A549 (cell line): ENCODE measurements around the gene PROCA1. TPM values are rescaled to one million over a fixed set of nuclear protein-coding genes. Genes with fewer than 3 reads are reported as not detected.
"Not testable (repeated sequence)": the region's sequence is repeated elsewhere in the genome, so short reads cannot be mapped to it uniquely, and the experiment has no call there.

Source experiments
- ATAC-seq, 2 experiments: fragments of 200-7000 bp in 1 of 2; fragments of >200 bp in 1 of 2; cut with Nextera tagmentation in 1 of 2; cut with Tn5 transposase in 1 of 2; 3 replicates each; pipeline versions ENCODE4 v1.8.0 to v1.9.1; 2018 to 2020; ENCODE audit warnings: mild to moderate bottlenecking in 1 of 2, moderate library complexity in 1 of 2
- CTCF ChIA-PET: fragments of 300-600 bp; sonication (Branson Sonifier 250); formaldehyde crosslinking; extraction: SDS; loops from one replicate; lab custom pipeline; 2021; ENCODE audit warnings: antibody characterized with exemption, inconsistent platforms; lab: Yijun Ruan, JAX
- POLR2A ChIA-PET: fragments of 350-600 bp; formaldehyde crosslinking; extraction: SDS; loops from one replicate; lab custom pipeline; 2021; ENCODE audit warnings: antibody characterized with exemption, inconsistent platforms; lab: Yijun Ruan, JAX
- DNase-seq, 2 experiments: peaks; one replicate each; pipeline versions ENCODE4 v3.0.0 to v3.0.0-alpha.2; 2011 to 2016; ENCODE audit warnings: low read depth in 1 of 2, low spot score in 1 of 2
- FAIRE-seq: peaks from 2 replicates; lab custom pipeline; 2011; peaks lifted over from hg19 to GRCh38; lab: Jason Lieb, UNC
- H3K27ac ChIP-seq, 2 experiments: fragments of >200 bp; sonication (Bioruptor Twin); formaldehyde crosslinking; 3 replicates each; pipeline ENCODE4 v1.5.1; 2016 to 2017
- H3K4me1 ChIP-seq: fragments of >200 bp; sonication (Bioruptor Twin); formaldehyde crosslinking; 3 replicates; pipeline ENCODE4 v1.6.1; 2016
- H3K4me2 ChIP-seq: fragments of >200 bp; sonication (Bioruptor Twin); formaldehyde crosslinking; 3 replicates; pipeline ENCODE4 v1.6.1; 2016
- H3K4me3 ChIP-seq: fragments of >200 bp; sonication (Bioruptor Twin); formaldehyde crosslinking; 3 replicates; pipeline ENCODE4 v1.5.1; 2016
- H3K9me3 ChIP-seq: fragments of >200 bp; sonication (Bioruptor Twin); formaldehyde crosslinking; 3 replicates; pipeline ENCODE4 v1.6.1; 2016
- EHF ChIP-seq: fragments of 250-450 bp; sonication (Bioruptor Pico); IDR thresholded peaks from 2 replicates; pipeline ENCODE4 v1.5.0; 2020; ENCODE audit warnings: mild to moderate bottlenecking
- EHMT2 ChIP-seq: fragments of 200-600 bp; sonication (generic); IDR thresholded peaks from 2 replicates; pipeline ENCODE4 v1.6.1; 2016; ENCODE audit warnings: antibody characterized with exemption, low read depth, mild to moderate bottlenecking, moderate library complexity
- ESRRA ChIP-seq: fragments of 150-350 bp; IDR thresholded peaks from 2 replicates; pipeline ENCODE4 v1.6.1; 2014; ENCODE audit warnings: mild to moderate bottlenecking, low read length, borderline replicate concordance
- FOSB ChIP-seq: fragments of 250-450 bp; sonication (Bioruptor Pico); IDR thresholded peaks from 2 replicates; pipeline ENCODE4 v1.5.0; 2020; ENCODE audit warnings: mild to moderate bottlenecking, moderate library complexity
- FOXS1 ChIP-seq: fragments of 250-450 bp; sonication (Bioruptor Pico); IDR thresholded peaks from 2 replicates; pipeline ENCODE4 v1.5.0; 2020; ENCODE audit warnings: mild to moderate bottlenecking, moderate library complexity
- HOXA7 ChIP-seq: fragments of 250-450 bp; sonication (Bioruptor Pico); IDR thresholded peaks from 2 replicates; pipeline ENCODE4 v1.5.0; 2020; ENCODE audit warnings: mild to moderate bottlenecking, moderate library complexity
- JUN ChIP-seq, 2 experiments: fragments of >200 bp; sonication (Bioruptor Twin); formaldehyde crosslinking; IDR thresholded peaks; 2 replicates in 1 of 2; 3 replicates in 1 of 2; pipeline ENCODE4 v1.6.1; 2016 to 2017
- KDM5A ChIP-seq: fragments of 200-600 bp; sonication (generic); IDR thresholded peaks from 2 replicates; pipeline ENCODE4 v1.6.1; 2016; ENCODE audit warnings: antibody characterized with exemption, mild to moderate bottlenecking
- MAFK ChIP-seq: fragments of 450-650 bp; IDR thresholded peaks from 2 replicates; pipeline ENCODE4 v1.6.1; 2014; ENCODE audit not compliant: partially characterized antibody
- MYC ChIP-seq: IDR thresholded peaks from 2 replicates; pipeline ENCODE4 v1.6.1; 2012; ENCODE audit warnings: mild to moderate bottlenecking, inconsistent platforms, low read length, improper control_type of control experiment, borderline replicate concordance
- NR3C1 ChIP-seq: fragments of >200 bp; sonication (Bioruptor Twin); formaldehyde crosslinking; IDR thresholded peaks from 3 replicates; pipeline ENCODE4 v1.6.1; 2017
- PBX3 ChIP-seq: IDR thresholded peaks from 2 replicates; pipeline ENCODE4 v1.6.1; 2012
- REST ChIP-seq: fragments of 200-600 bp; sonication (generic); IDR thresholded peaks from 2 replicates; pipeline ENCODE4 v1.6.1; 2016; ENCODE audit warnings: antibody characterized with exemption, mild to moderate bottlenecking, moderate library complexity
- ZFP36 ChIP-seq: fragments of 450-650 bp; IDR thresholded peaks from 2 replicates; pipeline ENCODE4 v1.6.1; 2014; ENCODE audit warnings: borderline replicate concordance; ENCODE audit not compliant: partially characterized antibody
- ZSCAN20 ChIP-seq: fragments of 250-450 bp; sonication (Bioruptor Pico); IDR thresholded peaks from 2 replicates; pipeline ENCODE4 v1.8.0; 2022; ENCODE audit warnings: mild to moderate bottlenecking, moderate library complexity
- WGBS: methylation state at CpG from one replicate; pipeline ENCODE4 v1.1.6; 2017; ENCODE audit errors: missing lambda C conversion rate; 5-methylcytosine and 5-hydroxymethylcytosine counted together
- polyA plus RNA-seq, 4 experiments: library from polyadenylated mRNA; depleted of rRNA in 3 of 4; stranded (reverse); fragments of >200 nt; fragmentation: RNase III in 1 of 4; extraction: RNeasy Plus Mini Kit Qiagen cat#74134 plus additional on column Dnase treatment in 1 of 4; gene quantifications; 2 replicates in 3 of 4; 3 replicates in 1 of 4; pipeline ENCODE4 v1.2.3, GENCODE V29; 2011 to 2017
- TF ChIP-seq, protein P1 (sequence below): fragments of >200 bp; sonication (Bioruptor Twin); formaldehyde crosslinking; IDR thresholded peaks from 3 replicates; pipeline ENCODE4 v1.6.1; 2016
- TF ChIP-seq, protein P2 (sequence below): fragments of >200 bp; sonication (Bioruptor Twin); formaldehyde crosslinking; IDR thresholded peaks from 3 replicates; pipeline ENCODE4 v1.5.1; 2016

The PROCA1 gene
- polyA plus RNA-seq, 2 of the 4 experiments (the other 2 are of a cell fraction): 4.0 to 4.9 TPM

DNA sequence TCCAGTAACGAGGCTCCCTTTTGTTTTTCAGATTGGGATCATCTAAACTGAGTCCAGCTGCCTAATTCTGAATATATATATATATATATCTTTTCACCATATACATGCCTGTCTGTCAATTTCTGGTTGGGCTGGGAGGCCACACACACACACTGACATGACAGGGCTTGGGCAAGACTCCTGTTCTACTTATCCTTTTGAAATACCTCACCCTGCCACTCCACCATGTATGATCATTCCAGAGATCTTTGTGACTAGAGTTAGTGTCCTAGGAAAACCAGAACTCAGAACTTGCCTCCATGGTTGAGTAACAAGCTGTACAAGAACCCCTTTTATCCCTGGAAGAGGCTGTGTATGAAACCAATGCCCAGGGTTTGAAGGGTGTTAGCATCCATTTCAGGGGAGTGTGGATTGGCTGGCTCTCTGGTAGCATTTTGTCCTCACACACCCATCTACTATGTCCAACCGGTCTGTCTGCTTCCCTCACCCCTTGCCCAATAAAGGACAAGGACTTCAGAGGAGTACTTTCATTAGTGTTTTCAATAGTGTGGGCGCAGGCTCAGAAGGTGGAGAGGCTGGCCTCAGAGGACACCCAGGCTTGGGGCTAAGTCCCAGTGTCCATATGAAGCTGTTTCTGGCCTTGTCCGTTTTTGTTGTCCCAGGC, 12.3 kb upstream of the PROCA1 start:
- not testable (repeated sequence) for ATAC-seq, FAIRE-seq, H3K9me3 ChIP-seq, DNase-seq
- TF ChIP-seq REST (0 out of 2 replicates have a peak, but pooled peaks have one; percentile 12), JUN (IDR thresholded peaks at IDR 0.05) (0 out of 5 replicates have a peak, but pooled peaks of 1 of the 2 experiments have one; percentile 23), PBX3 (0 out of 2 replicates have a peak, but pooled peaks have one; percentile 5)
- H3K27ac ChIP-seq: peak overlapping the region in 1 of 2 experiments; percentile 94; a peak in 3 of 6 replicates
- H3K4me2 ChIP-seq: peak overlapping the region; percentile 92
- POLR2A ChIA-PET: interaction anchor here (0.7 to 5.2 kb wide), 4 partner anchors 13 to 79 kb away, joined by 3 to 369 read pairs (median 8); partner anchors contain the start of genes BLTP2, PROCA1 and TRAF4
- WGBS: 70% methylated on average over 4 of the region's 4 CpGs
- CTCF ChIA-PET: interaction anchor here (2.2 to 17.5 kb wide), 6 partner anchors 8 to 391 kb away, joined by 14 to 977 read pairs (median 92); partner anchors contain the start of genes PHF12, PROCA1 and TRAF4
- peak overlapping the region; percentile 63; the same call in 2 of the 3 replicates for H3K4me3 ChIP-seq
- H3K4me1 ChIP-seq: peaks cover 44% of the 10 kb centered on the region

DNA sequence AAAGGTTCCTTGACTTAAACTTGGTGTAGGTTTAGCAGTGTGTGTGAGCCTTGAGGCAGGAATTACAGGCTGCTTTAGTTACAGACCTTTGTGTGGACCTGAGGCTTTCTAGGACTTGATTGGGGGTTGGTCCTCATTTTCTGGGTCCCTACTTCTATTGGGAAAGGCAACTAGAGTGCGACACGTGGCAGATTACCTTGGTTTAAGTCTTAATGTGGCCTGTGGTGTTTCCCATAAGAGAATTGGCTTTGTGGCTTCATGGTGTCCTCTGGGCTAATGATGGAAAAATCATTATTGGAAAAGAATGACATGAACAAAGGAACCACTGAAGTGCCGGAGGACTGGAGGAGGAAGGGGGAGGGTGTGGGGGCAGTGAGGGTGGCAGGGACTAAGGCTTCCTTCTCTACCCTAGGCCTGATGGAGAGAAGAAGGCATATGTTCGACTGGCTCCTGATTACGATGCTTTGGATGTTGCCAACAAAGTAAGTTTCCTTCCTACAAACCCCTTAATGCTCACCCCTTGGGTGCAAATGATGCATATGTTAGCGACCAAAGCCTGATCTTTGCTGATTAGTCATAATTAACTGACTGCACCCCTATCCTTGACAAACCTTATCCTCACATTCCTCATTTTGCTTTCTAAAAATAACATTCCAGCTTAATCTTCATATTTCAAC, 11.6 kb upstream of the PROCA1 start:
- WGBS: 80% methylated on average over 6 of the region's 6 CpGs
- TF ChIP-seq, protein P1, sequence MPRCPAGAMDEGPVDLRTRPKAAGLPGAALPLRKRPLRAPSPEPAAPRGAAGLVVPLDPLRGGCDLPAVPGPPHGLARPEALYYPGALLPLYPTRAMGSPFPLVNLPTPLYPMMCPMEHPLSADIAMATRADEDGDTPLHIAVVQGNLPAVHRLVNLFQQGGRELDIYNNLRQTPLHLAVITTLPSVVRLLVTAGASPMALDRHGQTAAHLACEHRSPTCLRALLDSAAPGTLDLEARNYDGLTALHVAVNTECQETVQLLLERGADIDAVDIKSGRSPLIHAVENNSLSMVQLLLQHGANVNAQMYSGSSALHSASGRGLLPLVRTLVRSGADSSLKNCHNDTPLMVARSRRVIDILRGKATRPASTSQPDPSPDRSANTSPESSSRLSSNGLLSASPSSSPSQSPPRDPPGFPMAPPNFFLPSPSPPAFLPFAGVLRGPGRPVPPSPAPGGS: no peak
- TF ChIP-seq MAFK (peak; percentile 33), ESRRA (no peak), HOXA7 (CRISPR knock-in tag) (peak; percentile 66; the same call in 1 of the 2 replicates), KDM5A (no peak), FOXS1 (no peak), FOSB (CRISPR knock-in tag) (peak; percentile 46)
- DNase-seq: no peak
- peak overlapping the region in 1 of 2 experiments; percentile 96; a peak in 3 of 6 replicates for H3K27ac ChIP-seq
- H3K4me1 ChIP-seq: peaks cover 50% of the 10 kb centered on the region
- ChIA-PET CTCF (interaction anchor here (1.0 to 17.5 kb wide), 3 partner anchors 25 to 392 kb away, joined by 3 to 977 read pairs (median 67); partner anchors contain the start of gene TRAF4), POLR2A (interaction anchor here (0.7 to 1.4 kb wide), 2 partner anchors 30 to 79 kb away, joined by 3 read pairs; no protein-coding TSS in a partner anchor)
- peak overlapping the region; percentile 92 for H3K4me2 ChIP-seq
- H3K4me3 ChIP-seq: peak overlapping the region; percentile 77; the same call in 2 of the 3 replicates
- ATAC-seq: no peak
- H3K9me3 ChIP-seq: no peaks in the 10 kb centered on the region
- no peak for FAIRE-seq

- FAIRE-seq (no peak), ATAC-seq (no peak), DNase-seq (no peak)
- WGBS: 73% methylated on average over 7 of the region's 7 CpGs
- ChIA-PET POLR2A (interaction anchor here (0.7 to 1.4 kb wide), 2 partner anchors 50 to 79 kb away, joined by 3 to 5 read pairs; no protein-coding TSS in a partner anchor), CTCF (interaction anchor here (0.6 to 17.5 kb wide), 5 partner anchors 25 to 78 kb away, joined by 3 to 977 read pairs (median 14); partner anchors contain the start of genes BLTP2 and TRAF4)
- H3K4me3 ChIP-seq: peak overlapping the region; percentile 77
- peak overlapping the region in 1 of 2 experiments; percentile 96; a peak in 3 of 6 replicates for H3K27ac ChIP-seq
- peak overlapping the region; percentile 92 for H3K4me2 ChIP-seq
- H3K4me1 ChIP-seq: peaks cover 50% of the 10 kb centered on the region
- no peaks in the 10 kb centered on the region for H3K9me3 ChIP-seq
- TF ChIP-seq MYC (no peak), ZSCAN20 (CRISPR knock-in tag) (no peak), ZFP36 (no peak), FOSB (CRISPR knock-in tag) (peak; percentile 53; the same call in 1 of the 2 replicates), KDM5A (no peak), JUN (IDR thresholded peaks at IDR 0.05) (0 out of 5 replicates have a peak, but pooled peaks of 1 of the 2 experiments have one; percentile 13), PBX3 (no peak), EHF (no peak), ESRRA (no peak), EHMT2 (no peak), NR3C1 (no peak), HOXA7 (CRISPR knock-in tag) (peak; percentile 20; the same call in 1 of the 2 replicates)
- TF ChIP-seq, protein P2, sequence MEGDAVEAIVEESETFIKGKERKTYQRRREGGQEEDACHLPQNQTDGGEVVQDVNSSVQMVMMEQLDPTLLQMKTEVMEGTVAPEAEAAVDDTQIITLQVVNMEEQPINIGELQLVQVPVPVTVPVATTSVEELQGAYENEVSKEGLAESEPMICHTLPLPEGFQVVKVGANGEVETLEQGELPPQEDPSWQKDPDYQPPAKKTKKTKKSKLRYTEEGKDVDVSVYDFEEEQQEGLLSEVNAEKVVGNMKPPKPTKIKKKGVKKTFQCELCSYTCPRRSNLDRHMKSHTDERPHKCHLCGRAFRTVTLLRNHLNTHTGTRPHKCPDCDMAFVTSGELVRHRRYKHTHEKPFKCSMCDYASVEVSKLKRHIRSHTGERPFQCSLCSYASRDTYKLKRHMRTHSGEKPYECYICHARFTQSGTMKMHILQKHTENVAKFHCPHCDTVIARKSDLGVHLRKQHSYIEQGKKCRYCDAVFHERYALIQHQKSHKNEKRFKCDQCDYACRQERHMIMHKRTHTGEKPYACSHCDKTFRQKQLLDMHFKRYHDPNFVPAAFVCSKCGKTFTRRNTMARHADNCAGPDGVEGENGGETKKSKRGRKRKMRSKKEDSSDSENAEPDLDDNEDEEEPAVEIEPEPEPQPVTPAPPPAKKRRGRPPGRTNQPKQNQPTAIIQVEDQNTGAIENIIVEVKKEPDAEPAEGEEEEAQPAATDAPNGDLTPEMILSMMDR: no peak
Observed at GRCh38 chr17:28722417-28723158, 10.9 kb upstream of the PROCA1 start.
